ENCODE measurements around the gene CDH23. TPM values are rescaled to one million over a fixed set of nuclear protein-coding genes. Genes with fewer than 3 reads are reported as not detected.

CDH23 gene
- total and polyA plus RNA-seq, 2 of the 8 experiments (the other 6 are each of a cell fraction or from before 2014, with no cell fraction given), result 1.9 to 4.9 TPM

- Histone ChIP-seq H2BK20ac (ENCODE audit: low read length) (no peak overlapping the region), H3K4me2 (ENCODE audit: insufficient read depth in 1 of 2, low read depth in 2 of 2, low read length in 2 of 2) (no peak overlapping the region), H3K23me2 (ENCODE audit: low read depth, low read length) (no peaks in the 10 kb centered on the region), H3K79me1 (ENCODE audit: low read depth, low read length) (peaks cover 3% of the 10 kb centered on the region), H4K20me1 (replicated peaks in 1 of 2; ENCODE audit: control insufficient read depth in 1 of 2, insufficient read depth in 2 of 2, low read length in 2 of 2) (peaks cover 3 to 15% of the 10 kb centered on the region in 2 experiments), H4K5ac (ENCODE audit: insufficient read length, low read depth, low read length) (no peak overlapping the region), H3K56ac (replicated peaks; ENCODE audit: insufficient read length, low read depth, low read length) (no peak overlapping the region), H2BK12ac (ENCODE audit: low read depth, low read length) (no peak overlapping the region), H3K36me3 (ENCODE audit: control insufficient read depth in 2 of 4, insufficient read depth in 4 of 4, low read length in 3 of 4) (peaks cover 34 to 57% (median 52%) of the 10 kb centered on the region in 4 experiments), H2BK5ac (ENCODE audit: low read depth, low read length) (no peak overlapping the region), H3K79me2 (ENCODE audit: control insufficient read depth in 1 of 2, insufficient read depth in 2 of 2, low read length in 2 of 2) (peaks cover 9 to 40% of the 10 kb centered on the region in 2 experiments), H3K18ac (ENCODE audit: extremely low read depth, low read length) (no peak overlapping the region), H3K27me3 (replicated peaks in 1 of 4; ENCODE audit: control insufficient read depth in 3 of 4, extremely low read depth in 1 of 4, insufficient read depth in 3 of 4, low read length in 3 of 4) (no peaks in the 10 kb centered on the region), H3K4me1 (replicated peaks in 1 of 4; ENCODE audit: control insufficient read depth in 3 of 4, insufficient read depth in 4 of 4, low read length in 3 of 4) (no peaks in the 10 kb centered on the region), H3K4me3 (ENCODE audit: extremely low read depth in 1 of 4, insufficient read depth in 2 of 4, low read depth in 3 of 4, low read length in 4 of 4) (no peak overlapping the region), H4K91ac (replicated peaks; ENCODE audit: insufficient read length, low read length) (no peak overlapping the region), H3K27ac (ENCODE audit: low read depth, low read length) (no peak overlapping the region), H3K14ac (ENCODE audit: insufficient read length) (no peak overlapping the region), H2AFZ (ENCODE audit: low read length) (no peak overlapping the region), H3K9ac (replicated peaks in 1 of 4; ENCODE audit: extremely low read depth in 1 of 4, low read depth in 3 of 4, low read length in 3 of 4) (no peak overlapping the region), H3K9me3 (ENCODE audit: insufficient read depth in 2 of 2, low read depth in 1 of 2, low read length in 1 of 2) (no peaks in the 10 kb centered on the region), H2BK15ac (ENCODE audit: low read length) (no peak overlapping the region), H4K8ac (ENCODE audit: extremely low read depth, insufficient read depth, low read length) (no peak overlapping the region), H2BK120ac (replicated peaks; ENCODE audit: low read depth, low read length) (no peak overlapping the region), H2AK5ac (ENCODE audit: low read depth, low read length) (no peak overlapping the region), H3K23ac (ENCODE audit: insufficient read length) (no peak overlapping the region), H3K4ac (replicated peaks; ENCODE audit: insufficient read length, low read depth, low read length) (no peak overlapping the region)
- ChIA-PET CTCF (ENCODE audit: partially characterized antibody) (interaction anchor here (0.6 to 1.8 kb wide), 6 partner anchors 8 to 143 kb away, joined by 3 to 6 read pairs (median 3); no protein-coding TSS in a partner anchor), POLR2A (ENCODE audit: partially characterized antibody) (interaction anchor here (1.7 kb wide), 1 partner anchor 12 kb away, joined by 4 read pairs; no protein-coding TSS in a partner anchor)
- FAIRE-seq, result no peak
- DNase-seq (ENCODE audit: low read depth in 1 of 2, low spot score in 2 of 2), result no peak
- 72% methylated on average over 4 of the region's 4 CpGs; no CpG with 5 or more reads in 1 of the 2 experiments for WGBS, 2 experiments (ENCODE audit: extremely low coverage in 1 of 2, insufficient coverage in 1 of 2, insufficient read length in 1 of 2, insufficient replicate concordance in 2 of 2, low coverage in 1 of 2, low lambda C conversion rate in 2 of 2, missing lambda C conversion rate in 1 of 2)
- TF ChIP-seq ZNF274 (IDR thresholded peaks at IDR 0.05; ENCODE audit: borderline replicate concordance, extremely low read depth, low read length) (no peak), YY1 (IDR thresholded peaks at IDR 0.05; ENCODE audit: low read depth, low read length) (no peak), CREB1 (IDR thresholded peaks at IDR 0.05) (no peak), SIN3A (conservative IDR thresholded peaks at IDR 0.05 in 1 of 2, IDR thresholded peaks at IDR 0.05 in 1 of 2; ENCODE audit: low read depth in 1 of 2, low read length in 2 of 2) (no peak), SIRT6 (IDR thresholded peaks at IDR 0.05; ENCODE audit: low read length) (no peak), RAD21 (IDR thresholded peaks at IDR 0.05 in 1 of 2, conservative IDR thresholded peaks at IDR 0.05 in 1 of 2; ENCODE audit: low read depth in 2 of 2, low read length in 2 of 2) (no peak), ATF2 (IDR thresholded peaks at IDR 0.05; ENCODE audit: low read length) (no peak), RBBP5 (IDR thresholded peaks at IDR 0.05; ENCODE audit: borderline replicate concordance, low read depth, low read length) (no peak), RNF2 (IDR thresholded peaks at IDR 0.05; ENCODE audit: borderline replicate concordance, low read depth, low read length, missing control alignments, poor library complexity, severe bottlenecking) (no peak), MAX (IDR thresholded peaks at IDR 0.05) (no peak), RXRA (IDR thresholded peaks at IDR 0.05; ENCODE audit: insufficient read depth, low read depth, low read length) (no peak)
Observed at GRCh38 chr10:71830726-71831125, 434.0 kb downstream of the CDH23 start.
